GM18498 (cell line): ENCODE results near the gene FLOT1.
"Not testable (repeated sequence)": the region's sequence is repeated elsewhere in the genome, so short reads cannot be mapped to it uniquely, and the experiment has no call there.

Experiments used
- ATAC-seq: cut with Tn5 transposase; IDR thresholded peaks from one replicate; pipeline ENCODE4 v1.9.1; 2021; ENCODE audit warnings: mild to moderate bottlenecking, moderate library complexity; ENCODE audit not compliant: unreplicated experiment

The FLOT1 gene

DNA sequence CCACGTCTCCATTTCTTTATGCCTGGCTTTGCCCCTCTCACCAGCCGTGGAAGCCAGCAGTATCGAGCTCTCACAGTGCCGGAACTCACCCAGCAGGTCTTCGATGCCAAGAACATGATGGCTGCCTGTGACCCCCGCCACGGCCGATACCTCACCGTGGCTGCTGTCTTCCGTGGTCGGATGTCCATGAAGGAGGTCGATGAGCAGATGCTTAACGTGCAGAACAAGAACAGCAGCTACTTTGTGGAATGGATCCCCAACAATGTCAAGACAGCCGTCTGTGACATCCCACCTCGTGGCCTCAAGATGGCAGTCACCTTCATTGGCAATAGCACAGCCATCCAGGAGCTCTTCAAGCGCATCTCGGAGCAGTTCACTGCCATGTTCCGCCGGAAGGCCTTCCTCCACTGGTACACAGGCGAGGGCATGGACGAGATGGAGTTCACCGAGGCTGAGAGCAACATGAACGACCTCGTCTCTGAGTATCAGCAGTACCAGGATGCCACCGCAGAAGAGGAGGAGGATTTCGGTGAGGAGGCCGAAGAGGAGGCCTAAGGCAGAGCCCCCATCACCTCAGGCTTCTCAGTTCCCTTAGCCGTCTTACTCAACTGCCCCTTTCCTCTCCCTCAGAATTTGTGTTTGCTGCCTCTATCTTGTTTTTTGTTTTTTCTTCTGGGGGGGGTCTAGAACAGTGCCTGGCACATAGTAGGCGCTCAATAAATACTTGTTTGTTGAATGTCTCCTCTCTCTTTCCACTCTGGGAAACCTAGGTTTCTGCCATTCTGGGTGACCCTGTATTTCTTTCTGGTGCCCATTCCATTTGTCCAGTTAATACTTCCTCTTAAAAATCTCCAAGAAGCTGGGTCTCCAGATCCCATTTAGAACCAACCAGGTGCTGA lies 18.4 kb downstream of the FLOT1 start:
- not testable (repeated sequence) for ATAC-seq

DNA sequence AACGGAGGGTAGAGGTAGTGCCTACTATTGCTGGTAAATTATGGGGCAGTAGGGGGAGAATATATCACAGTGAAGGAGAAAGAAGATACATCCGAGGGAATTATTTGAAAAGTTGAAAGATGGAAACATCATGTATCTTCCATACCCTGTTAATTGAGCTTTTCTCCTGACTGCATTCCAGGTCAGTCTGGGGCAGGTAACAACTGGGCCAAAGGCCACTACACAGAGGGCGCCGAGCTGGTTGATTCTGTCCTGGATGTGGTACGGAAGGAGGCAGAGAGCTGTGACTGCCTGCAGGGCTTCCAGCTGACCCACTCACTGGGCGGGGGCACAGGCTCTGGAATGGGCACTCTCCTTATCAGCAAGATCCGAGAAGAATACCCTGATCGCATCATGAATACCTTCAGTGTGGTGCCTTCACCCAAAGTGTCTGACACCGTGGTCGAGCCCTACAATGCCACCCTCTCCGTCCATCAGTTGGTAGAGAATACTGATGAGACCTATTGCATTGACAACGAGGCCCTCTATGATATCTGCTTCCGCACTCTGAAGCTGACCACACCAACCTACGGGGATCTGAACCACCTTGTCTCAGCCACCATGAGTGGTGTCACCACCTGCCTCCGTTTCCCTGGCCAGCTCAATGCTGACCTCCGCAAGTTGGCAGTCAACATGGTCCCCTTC lies 19.2 kb downstream of the FLOT1 start:
- not testable (repeated sequence) for ATAC-seq

DNA sequence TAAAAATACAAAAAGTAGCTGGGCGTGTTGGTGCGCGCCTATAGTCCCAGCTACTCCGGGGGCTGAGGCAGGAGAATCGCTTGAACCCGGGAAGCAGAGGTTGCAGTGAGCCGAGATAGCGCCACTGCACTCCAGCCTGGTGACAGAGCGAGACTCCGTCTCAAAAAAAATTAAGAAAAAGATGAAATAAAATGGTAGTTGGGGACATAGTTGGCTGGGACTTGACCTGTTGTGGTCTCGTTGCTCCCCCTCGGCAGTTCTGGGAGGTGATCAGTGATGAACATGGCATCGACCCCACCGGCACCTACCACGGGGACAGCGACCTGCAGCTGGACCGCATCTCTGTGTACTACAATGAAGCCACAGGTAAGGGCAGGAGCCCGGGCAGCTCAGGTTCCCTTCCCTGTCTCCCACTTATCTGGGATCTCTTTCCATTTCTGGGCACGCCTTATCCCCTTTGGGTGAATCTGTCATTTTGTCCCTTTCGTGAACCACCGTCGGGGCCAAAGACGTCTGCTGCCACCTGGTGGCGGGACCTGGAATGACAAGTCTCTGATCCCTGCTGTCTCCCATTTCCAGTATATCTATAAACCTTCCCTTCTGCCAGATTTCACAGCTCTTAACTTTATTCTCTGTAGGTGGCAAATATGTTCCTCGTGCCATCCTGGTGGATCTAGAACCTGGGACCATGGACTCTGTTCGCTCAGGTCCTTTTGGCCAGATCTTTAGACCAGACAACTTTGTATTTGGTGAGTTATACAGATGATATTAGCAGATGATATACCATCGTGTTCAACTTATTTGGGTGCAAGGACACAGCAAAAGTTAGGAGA lies 20.0 kb downstream of the FLOT1 start:
- no peak for ATAC-seq

DNA sequence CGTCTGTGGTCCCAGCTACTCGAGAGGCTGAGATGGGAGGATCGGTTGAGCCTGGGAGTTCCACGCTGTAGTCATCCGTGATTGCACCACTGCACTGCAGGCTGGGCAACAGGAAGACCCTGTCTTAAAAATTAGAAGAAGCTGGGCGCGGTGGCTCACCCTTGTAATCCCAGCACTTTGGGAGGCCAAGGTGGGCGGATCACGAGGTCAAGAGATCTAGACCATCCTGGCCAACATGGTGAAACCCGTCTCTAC lies 20.5 kb downstream of the FLOT1 start:
- not testable (repeated sequence) for ATAC-seq

DNA sequence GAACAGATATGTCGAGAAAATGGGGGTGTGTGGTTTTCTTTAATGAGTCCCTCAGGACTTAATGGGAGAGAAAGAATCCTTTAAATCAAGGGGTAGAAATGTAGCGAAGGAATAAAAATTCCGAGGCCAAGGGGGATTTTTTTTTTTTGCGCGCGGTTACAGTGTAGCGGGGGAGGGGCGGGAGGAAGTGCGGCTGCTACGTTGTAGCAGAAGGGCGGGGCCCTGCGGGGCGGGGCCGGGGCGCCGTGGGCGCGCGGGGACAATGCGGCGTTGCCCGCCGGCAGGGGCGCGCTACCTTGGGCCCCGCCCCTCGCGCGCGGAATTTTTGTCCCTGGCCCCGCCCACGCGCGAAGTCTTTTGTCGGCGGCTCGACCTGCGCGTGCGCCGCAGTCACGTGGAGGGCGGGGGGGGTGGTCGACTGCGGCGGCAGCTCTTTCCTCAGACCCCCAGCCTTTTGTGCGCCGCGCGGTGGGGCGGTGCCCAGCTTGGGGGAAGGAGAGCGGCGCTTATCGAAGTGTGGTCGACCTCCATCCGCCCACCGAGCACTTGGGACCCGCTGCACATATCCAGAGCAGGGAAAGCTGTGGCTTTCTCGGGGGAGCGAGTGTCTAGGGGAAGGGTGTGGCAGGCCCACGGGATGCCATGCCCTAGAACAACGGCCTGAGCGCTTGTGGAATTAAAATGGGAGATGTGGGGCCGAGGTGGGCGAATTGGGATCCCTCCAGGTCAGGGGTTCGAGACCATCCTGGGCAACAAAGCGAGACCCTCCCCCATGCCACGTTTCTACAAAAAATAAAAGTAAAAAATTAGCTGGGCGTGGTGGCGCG lies 21.1 kb downstream of the FLOT1 start:
- peak; percentile 32 for ATAC-seq

DNA sequence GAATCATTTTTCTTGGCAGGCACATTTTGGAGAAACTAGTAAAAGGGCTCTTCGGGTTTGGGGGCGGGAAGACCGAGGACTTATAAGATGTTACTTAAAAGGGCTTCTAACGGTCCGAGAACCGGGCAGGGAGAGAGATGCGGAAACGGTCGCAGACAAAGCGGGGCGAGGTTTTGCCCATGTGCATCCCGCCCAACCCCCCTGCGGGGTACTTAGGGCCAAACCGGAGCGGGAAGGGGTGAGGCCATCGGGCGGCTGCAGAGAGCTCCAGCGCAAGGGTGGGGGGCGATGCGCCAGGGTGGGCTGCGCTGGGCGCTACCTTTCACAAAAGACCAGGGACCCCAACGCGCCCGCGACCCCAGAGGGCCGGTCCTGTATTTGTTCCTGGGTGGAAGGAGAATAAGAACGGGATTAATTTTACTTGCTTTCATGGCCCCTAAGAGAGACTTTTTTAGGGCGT lies 21.7 kb downstream of the FLOT1 start:
- no peak for ATAC-seq

DNA sequence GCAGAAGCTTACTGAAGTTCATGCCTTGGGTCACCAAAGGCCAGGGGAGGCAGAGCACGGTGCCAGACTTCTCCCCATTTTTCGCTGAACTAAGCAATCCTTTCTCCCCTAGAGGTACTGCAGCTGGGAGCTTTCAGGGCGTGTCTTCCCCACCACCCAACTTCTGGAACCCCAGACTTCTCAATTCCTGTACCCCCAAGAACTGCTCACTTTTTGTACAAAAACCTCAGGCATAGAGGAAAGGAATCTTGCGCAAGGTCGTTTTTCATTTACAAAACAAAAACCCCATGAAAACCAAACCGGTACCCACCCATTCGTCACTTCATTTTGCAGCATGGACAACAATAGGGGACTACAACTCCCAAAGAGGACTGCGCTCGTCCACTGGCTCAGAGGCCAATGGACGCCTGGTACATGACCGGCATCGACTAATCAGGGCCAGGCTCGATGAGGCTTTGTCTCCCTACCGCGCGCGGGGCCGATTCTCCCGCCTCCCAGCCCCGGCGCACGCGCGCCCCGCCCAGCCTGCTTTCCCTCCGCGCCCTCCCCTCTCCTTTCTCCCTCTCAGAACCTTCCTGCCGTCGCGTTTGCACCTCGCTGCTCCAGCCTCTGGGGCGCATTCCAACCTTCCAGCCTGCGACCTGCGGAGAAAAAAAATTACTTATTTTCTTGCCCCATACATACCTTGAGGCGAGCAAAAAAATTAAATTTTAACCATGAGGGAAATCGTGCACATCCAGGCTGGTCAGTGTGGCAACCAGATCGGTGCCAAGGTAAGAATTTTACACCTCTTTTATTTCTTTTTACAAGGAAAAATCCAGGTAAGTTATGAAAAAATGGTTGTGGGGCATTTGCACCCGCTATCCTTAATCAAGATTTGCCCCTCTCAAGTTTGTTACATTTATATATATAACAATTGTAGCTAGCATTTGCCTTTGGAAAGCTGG lies 22.4 kb downstream of the FLOT1 start, which contains the start of gene TUBB:
Gene TUBB (plus strand): TSS at position 562 of the 947 bp plus-strand sequence. CDS start 155 bp downstream, at position 717.
- ATAC-seq: peak; percentile 45

DNA sequence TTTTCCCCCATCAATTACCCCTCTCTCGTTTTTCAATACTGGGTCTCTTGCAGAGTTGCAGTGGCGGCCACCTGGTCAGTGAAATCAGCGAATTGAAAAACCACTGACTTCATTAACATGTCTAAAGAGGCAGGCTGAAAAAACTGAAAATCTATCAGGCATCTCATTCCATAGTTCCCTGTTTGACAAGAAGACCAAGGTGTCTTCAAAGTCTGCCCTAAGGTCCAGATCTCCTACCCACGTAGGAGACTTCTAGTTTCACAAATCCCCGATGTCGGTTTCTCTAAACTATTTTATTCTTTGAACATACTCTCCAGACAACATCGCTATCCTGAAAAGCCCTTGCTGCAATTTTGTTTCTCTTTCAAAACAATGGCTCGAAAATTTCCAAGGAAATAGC lies 23.1 kb downstream of the FLOT1 start:
- no peak for ATAC-seq

DNA sequence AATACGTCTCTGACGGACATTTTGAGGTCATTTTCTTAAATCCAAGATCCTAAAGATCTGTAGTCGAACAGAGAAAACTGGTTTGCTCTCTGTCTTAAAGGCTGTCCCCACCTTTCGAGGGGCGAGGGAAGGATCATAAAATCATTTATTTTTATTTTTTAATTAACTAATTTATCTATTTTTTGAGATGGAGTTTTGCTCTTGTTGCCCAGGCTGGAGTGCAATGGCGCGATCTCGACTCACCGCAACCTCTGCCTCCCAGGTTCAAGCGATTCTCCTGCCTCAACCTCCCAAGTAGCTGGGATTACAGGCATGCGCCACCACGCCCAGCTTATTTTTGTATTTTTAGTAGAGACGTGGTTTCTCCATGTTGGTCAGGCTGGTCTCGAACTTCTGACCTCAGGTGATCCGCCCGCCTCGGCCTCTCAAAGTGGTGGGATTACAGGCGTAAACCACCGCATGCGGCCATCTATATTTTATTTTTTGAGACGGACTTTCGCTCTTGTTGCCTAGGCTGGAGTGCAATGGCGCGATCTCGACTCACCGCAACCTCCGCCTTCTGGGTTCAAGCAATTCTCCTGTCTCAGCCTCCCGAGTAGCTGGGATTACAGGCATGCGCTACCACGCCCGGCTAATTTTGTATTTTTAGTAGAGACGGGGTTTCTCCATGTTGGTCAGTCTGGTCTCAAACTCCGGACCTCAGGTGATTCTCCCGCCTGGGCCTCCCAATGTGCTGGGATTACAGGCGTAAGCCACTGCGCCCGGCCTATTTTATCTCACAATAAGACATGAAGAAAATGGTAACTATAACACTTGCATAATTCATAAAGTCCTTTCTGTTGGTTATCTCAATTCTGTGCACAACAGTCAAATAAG lies 24.4 kb downstream of the FLOT1 start:
- ATAC-seq: not testable (repeated sequence)

DNA sequence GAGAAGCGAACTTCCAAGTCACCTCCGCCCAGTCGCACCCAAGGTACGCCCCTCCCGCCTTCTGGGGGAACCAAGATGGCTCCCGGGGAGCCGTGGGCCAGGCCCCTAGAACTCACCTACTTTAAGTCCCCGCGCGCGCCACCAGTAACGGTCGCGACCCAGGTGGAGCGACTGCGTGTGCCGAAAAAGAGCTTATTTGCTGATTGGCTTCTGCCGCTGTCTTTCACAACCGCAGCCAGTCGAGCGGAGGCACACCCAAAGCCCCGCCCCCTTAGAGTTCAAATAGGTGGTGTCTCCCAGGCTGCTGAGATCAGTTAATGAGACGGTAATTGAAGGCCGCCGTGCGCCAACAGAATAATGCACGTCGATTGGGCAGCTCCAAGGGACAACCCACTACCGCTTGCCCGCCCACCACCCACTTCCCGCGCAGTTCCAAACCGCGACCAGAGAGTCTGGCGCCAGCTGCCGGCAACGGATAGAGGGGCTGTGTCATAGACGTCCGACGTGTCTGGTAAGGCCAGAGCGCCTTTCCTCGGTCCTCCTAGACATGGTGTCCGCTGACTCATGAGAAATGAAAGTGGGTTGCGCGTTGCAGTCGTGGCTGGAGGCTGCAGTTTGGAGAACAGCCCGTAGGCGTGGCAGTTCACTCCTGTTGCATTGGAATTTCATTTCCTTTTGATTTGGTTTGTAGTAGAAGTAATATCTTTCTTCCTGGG lies 25.2 kb downstream of the FLOT1 start, which contains the start of gene MDC1:
Gene MDC1 (minus strand): TSS at position 153 of the 716 bp plus-strand sequence. CDS start 2,106 bp downstream, outside the sequence.
- peak; percentile 67 for ATAC-seq

DNA sequence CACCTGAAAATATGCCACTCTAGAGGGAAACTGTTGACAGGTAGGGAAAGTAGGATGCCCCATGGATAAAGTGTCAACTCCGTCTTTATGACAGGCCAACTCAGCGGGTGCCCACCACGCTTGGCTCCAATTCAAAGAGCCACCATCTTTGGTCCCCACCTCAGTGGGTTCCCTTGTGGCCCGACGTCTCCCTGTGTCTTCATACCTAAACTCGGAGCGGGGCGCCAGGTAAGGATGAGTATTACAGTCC lies 25.7 kb downstream of the FLOT1 start:
- no peak for ATAC-seq

DNA sequence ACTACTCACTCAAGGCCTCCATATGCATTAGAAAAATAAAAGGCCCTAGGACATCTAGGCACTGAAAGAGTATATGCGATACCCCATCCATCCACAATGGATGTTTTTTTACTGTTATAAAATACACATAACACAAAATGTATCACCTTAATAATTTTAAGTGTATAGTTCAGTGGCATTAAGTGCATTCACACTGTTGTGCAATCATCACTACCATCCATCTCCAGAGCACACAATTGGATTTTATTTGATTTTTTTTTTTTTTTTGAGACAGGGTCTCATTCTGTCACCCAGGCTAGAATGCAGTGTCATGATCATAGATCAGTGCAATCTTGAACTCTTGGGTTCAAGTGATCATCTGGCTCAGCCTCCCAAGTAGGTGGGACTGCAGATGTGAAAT lies 28.2 kb downstream of the FLOT1 start:
- no peak for ATAC-seq

DNA sequence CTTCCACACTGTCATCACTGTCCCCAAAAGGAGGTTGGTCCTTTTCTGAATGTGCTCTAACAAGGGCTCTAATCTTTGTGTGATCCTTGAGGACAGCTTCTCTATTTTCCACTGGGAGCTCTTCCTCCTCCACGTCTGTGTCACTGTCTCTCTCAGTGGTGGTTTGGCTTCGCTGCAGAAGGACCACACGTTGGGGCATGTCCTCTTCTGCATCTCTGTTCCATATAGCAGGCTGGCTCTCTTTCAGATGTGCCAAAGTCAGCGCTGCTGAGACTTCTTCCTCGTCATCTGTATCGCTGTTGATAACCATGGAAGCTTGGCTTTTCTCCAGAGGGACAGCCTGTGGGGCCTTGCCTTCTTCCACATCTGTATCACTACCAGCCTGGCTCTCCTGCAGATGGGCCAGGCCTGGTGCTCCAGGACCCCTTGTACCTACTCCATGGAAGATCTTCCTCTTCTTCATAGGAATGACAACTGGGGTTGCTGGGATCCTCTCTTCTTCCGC lies 30.0 kb downstream of the FLOT1 start:
- no peak for ATAC-seq

DNA sequence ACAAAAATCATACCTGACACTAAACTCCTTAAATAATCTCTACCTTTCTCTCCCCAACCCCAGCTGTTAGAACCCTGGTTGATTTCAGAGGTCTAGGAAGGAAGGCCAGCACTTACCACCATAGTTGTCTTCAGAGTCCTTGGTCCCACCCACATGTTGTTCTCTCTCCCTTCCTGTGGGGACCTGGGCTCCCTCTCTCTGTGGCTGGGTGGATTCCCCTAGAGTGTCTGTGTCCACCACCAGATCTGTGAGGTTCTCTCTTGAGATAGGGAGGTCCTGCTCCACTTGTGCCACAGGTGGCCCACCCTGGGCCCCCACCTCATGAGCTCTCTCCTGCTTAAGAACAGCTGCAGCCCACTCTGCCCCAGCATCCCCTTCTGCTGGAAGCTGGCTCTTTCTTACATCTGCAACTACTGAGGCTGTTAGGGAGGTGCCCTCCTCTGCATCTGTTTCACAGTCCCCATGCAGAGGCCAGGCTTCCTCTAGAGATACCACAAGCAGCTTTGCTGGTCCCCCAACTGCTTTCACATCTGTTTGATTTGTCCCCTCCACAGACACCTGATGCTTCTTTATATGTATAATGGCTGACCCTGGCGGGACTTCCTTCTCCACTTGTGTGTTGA lies 30.6 kb downstream of the FLOT1 start:
- ATAC-seq: no peak

DNA sequence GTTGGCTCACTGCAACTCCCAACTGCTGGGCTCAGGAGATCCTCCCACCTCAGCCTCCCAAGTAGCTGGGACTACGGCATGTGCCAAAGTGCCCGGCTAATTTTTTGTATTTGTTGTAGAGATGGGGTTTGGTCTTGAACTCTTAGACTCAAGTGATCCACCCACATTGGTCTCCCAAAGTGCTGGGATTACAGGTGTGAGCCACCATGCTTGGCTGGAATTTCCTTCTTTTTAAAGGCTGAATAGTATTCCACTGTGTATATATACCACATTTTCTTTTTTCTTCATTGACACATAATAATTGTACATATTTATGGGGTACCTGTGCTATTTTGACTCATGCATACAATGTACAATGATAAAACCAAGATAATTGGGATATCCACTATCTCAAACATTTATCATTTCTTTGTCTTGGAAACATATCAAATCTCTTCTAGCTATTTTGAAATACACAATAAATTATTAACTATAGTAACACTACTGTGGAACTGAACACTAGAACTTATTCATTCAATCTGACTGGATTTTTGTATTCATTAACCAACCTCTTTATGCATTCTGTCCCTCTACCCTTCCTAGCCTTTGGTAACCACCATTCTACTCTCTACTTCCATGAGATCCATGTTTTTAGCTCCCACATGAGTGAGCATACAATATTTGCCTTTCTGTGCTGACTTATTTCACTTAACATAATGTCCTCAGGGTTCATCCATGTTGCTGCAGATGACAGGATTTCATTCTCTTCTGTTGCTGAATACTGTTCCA lies 33.2 kb downstream of the FLOT1 start:
- no peak for ATAC-seq

DNA sequence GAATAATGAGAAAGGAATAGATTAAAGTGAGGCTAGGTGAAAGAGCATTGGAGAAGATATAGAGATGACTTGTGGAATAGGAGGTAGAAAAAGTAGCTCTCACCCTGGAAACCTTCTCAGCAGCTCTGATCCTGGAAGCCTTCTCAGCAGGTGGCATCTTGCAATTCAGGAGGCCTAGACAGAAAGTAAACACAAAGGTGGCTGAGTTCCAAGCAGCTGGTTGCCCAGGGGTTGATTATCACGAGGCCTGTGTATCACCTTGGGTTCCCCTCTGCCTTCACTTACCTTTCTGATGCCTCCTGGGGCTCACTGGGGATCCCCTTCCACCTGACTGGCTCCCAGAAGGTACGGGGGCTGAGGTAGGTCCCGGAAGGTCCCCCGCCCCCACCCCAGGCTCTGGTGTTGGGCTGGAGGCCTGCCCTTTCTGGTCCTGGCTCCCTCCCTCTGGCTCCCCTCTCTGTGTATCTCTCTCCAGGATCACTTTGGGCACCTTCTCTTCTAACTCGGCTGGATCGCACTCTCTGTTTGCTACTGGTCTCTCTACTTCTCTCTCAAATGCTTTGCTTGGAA lies 35.1 kb downstream of the FLOT1 start:
- ATAC-seq: no peak
